HEK293 (cell line): Measurements from ENCODE around the gene KIFAP3.

Source experiments
- CTCF ChIA-PET: fragments of 350-600 bp; formaldehyde crosslinking; extraction: SDS; loops from one replicate; lab custom pipeline; 2021; ENCODE audit warnings: antibody characterized with exemption; lab: Yijun Ruan, JAX
- POLR2A ChIA-PET: fragments of 300-600 bp; formaldehyde crosslinking; extraction: SDS; loops from one replicate; lab custom pipeline; 2020; ENCODE audit warnings: antibody characterized with exemption, inconsistent platforms; lab: Yijun Ruan, JAX
- H3K27ac ChIP-seq: fragments of 200-500 bp; sonication (Bioruptor generic); 2 replicates; pipeline ENCODE4 v1.5.1; 2014; ENCODE audit warnings: low read depth, low read length, control low read depth, inconsistent platforms; ENCODE audit errors: extremely low read depth
- H3K36me3 ChIP-seq, 2 experiments: fragments of 200-500 bp in 1 of 2; sonication (Bioruptor generic) in 1 of 2; 1 replicate in 1 of 2; 2 replicates in 1 of 2; pipeline ENCODE4 v1.5.1; 2014 to 2017; ENCODE audit warnings: inconsistent platforms in 2 of 2, low read length in 2 of 2; ENCODE audit not compliant: control insufficient read depth in 2 of 2, insufficient read depth in 1 of 2
- H3K4me1 ChIP-seq: fragments of 200-500 bp; sonication (Bioruptor generic); 2 replicates; pipeline ENCODE4 v1.5.1; 2014; ENCODE audit warnings: mild to moderate bottlenecking, low read length, inconsistent platforms; ENCODE audit not compliant: control insufficient read depth, insufficient read depth
- H3K4me3 ChIP-seq: 2 replicates; pipeline ENCODE4 v1.5.1; 2011; ENCODE audit warnings: low read depth, mild to moderate bottlenecking, control low read depth, low read length, moderate library complexity
- H3K9me3 ChIP-seq: fragments of 200-500 bp; sonication (Bioruptor generic); 2 replicates; pipeline ENCODE4 v1.5.1; 2014; ENCODE audit warnings: low read depth, low read length, inconsistent platforms; ENCODE audit not compliant: control insufficient read depth, insufficient read depth
- MEIS1 ChIP-seq: sonication (generic); formaldehyde crosslinking; IDR thresholded peaks from 2 replicates; pipeline ENCODE4 v1.8.1; 2022; ENCODE audit warnings: missing genetic modification reagents, mild to moderate bottlenecking, borderline replicate concordance
- REPIN1 ChIP-seq: fragments of 450-650 bp; formaldehyde crosslinking; IDR thresholded peaks from 2 replicates; pipeline ENCODE4 v1.5.1; 2017; ENCODE audit warnings: missing biosample characterization, missing genetic modification characterization, low read depth
- ZBTB21 ChIP-seq: fragments of 450-650 bp; formaldehyde crosslinking; IDR thresholded peaks from 2 replicates; pipeline ENCODE4 v1.5.1; 2017; ENCODE audit warnings: missing biosample characterization, missing genetic modification characterization
- ZFP41 ChIP-seq: fragments of 450-650 bp; formaldehyde crosslinking; IDR thresholded peaks from 2 replicates; pipeline ENCODE4 v1.5.1; 2016; ENCODE audit warnings: missing biosample characterization, missing genetic modification characterization, borderline replicate concordance
- ZNF112 ChIP-seq: fragments of 450-650 bp; formaldehyde crosslinking; IDR thresholded peaks from 2 replicates; pipeline ENCODE4 v1.5.0; 2017; ENCODE audit warnings: missing biosample characterization, missing genetic modification characterization
- ZNF202 ChIP-seq: fragments of 450-650 bp; formaldehyde crosslinking; IDR thresholded peaks from 2 replicates; pipeline ENCODE4 v1.5.1; 2016; ENCODE audit warnings: missing biosample characterization, missing genetic modification characterization, borderline replicate concordance
- ZNF274 ChIP-seq, 2 experiments: fragments of 200-500 bp in 1 of 2; fragments of 450-650 bp in 1 of 2; sonication (Bioruptor generic) in 1 of 2; formaldehyde crosslinking in 1 of 2; IDR thresholded peaks; 2 replicates each; pipeline versions ENCODE4 v1.5.1 to v1.6.1; 2014 to 2016; ENCODE audit warnings: borderline replicate concordance in 1 of 2, inconsistent platforms in 1 of 2, low read length in 1 of 2, missing biosample characterization in 1 of 2, missing genetic modification characterization in 1 of 2
- ZNF514 ChIP-seq: fragments of 450-650 bp; formaldehyde crosslinking; IDR thresholded peaks from 2 replicates; pipeline ENCODE4 v1.5.1; 2016; ENCODE audit warnings: missing biosample characterization, missing genetic modification characterization
- ZNF529 ChIP-seq: fragments of 450-650 bp; formaldehyde crosslinking; IDR thresholded peaks from 2 replicates; pipeline ENCODE4 v1.5.1; 2017; ENCODE audit warnings: missing genetic modification characterization, missing biosample characterization; ENCODE audit not compliant: insufficient replicate concordance
- ZNF747 ChIP-seq: fragments of 450-650 bp; formaldehyde crosslinking; IDR thresholded peaks from 2 replicates; pipeline ENCODE4 v1.5.1; 2016; ENCODE audit warnings: missing biosample characterization, missing genetic modification characterization
- ZNF785 ChIP-seq: fragments of 450-650 bp; formaldehyde crosslinking; IDR thresholded peaks from 2 replicates; pipeline ENCODE4 v1.5.1; 2016; ENCODE audit warnings: missing biosample characterization, missing genetic modification characterization
- TF ChIP-seq, protein P1 (sequence below): fragments of 450-650 bp; formaldehyde crosslinking; IDR thresholded peaks from 2 replicates; pipeline ENCODE4 v1.5.1; 2016; ENCODE audit warnings: missing biosample characterization, missing genetic modification characterization, low read depth
- TF ChIP-seq, protein P2 (sequence below): sonication (generic); formaldehyde crosslinking; IDR thresholded peaks from 2 replicates; pipeline ENCODE4 v1.8.1; 2022; ENCODE audit warnings: mild to moderate bottlenecking, moderate library complexity, missing genetic modification reagents
- TF ChIP-seq, protein P3 (sequence below): fragments of 450-650 bp; formaldehyde crosslinking; IDR thresholded peaks from 2 replicates; pipeline ENCODE4 v1.5.1; 2016; ENCODE audit warnings: missing biosample characterization, missing genetic modification characterization, borderline replicate concordance
- TF ChIP-seq, protein P4 (sequence below): fragments of 450-650 bp; IDR thresholded peaks from 2 replicates; pipeline ENCODE4 v1.5.1; 2018; ENCODE audit warnings: missing biosample characterization, mild to moderate bottlenecking, missing genetic modification characterization
- TF ChIP-seq, protein P5 (sequence below): fragments of 450-650 bp; formaldehyde crosslinking; IDR thresholded peaks from 2 replicates; pipeline ENCODE4 v1.5.1; 2016; ENCODE audit warnings: missing biosample characterization, missing genetic modification characterization
- TF ChIP-seq, protein P6 (sequence below): fragments of 450-650 bp; formaldehyde crosslinking; IDR thresholded peaks from 2 replicates; pipeline ENCODE4 v1.5.1; 2017; ENCODE audit warnings: missing biosample characterization, mild to moderate bottlenecking, missing genetic modification characterization, moderate library complexity

KIFAP3 gene

DNA sequence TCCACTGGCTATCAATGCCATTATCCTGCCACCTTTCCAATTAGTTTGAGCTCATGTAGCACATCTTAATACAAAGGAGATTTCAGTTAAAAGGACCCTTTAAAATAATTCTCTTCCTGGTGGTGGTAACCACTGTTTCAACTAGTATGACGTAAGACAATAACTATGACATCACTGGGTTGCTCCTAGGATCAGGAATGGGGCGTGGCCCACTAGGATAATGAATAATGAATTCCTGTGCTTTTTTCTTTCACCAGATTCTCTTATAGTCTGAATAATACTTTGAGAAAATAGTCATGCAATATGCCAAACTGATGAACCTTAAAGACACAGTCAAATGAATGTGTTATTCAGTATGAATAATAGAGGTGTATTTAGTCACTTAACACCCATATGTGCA is 10.6 kb upstream of the KIFAP3 start:
- CTCF ChIA-PET: interaction anchor here (1.0 kb wide), 1 partner anchor 9 kb away, joined by 3 read pairs; no protein-coding TSS in a partner anchor
- TF ChIP-seq, protein P1, sequence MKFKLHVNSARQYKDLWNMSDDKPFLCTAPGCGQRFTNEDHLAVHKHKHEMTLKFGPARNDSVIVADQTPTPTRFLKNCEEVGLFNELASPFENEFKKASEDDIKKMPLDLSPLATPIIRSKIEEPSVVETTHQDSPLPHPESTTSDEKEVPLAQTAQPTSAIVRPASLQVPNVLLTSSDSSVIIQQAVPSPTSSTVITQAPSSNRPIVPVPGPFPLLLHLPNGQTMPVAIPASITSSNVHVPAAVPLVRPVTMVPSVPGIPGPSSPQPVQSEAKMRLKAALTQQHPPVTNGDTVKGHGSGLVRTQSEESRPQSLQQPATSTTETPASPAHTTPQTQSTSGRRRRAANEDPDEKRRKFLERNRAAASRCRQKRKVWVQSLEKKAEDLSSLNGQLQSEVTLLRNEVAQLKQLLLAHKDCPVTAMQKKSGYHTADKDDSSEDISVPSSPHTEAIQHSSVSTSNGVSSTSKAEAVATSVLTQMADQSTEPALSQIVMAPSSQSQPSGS (tag by site-specific recombination): peak; percentile 59; the same call in 1 of the 2 replicates
- TF ChIP-seq, protein P2, sequence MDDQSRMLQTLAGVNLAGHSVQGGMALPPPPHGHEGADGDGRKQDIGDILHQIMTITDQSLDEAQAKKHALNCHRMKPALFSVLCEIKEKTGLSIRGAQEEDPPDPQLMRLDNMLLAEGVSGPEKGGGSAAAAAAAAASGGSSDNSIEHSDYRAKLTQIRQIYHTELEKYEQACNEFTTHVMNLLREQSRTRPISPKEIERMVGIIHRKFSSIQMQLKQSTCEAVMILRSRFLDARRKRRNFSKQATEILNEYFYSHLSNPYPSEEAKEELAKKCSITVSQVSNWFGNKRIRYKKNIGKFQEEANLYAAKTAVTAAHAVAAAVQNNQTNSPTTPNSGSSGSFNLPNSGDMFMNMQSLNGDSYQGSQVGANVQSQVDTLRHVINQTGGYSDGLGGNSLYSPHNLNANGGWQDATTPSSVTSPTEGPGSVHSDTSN (CRISPR knock-in tag): no peak
- TF ChIP-seq ZFP41 (tag by site-specific recombination): no peak
- TF ChIP-seq REPIN1 (tag by site-specific recombination): no peak
- no peak for TF ChIP-seq ZNF514 (tag by site-specific recombination)
- TF ChIP-seq, protein P3, sequence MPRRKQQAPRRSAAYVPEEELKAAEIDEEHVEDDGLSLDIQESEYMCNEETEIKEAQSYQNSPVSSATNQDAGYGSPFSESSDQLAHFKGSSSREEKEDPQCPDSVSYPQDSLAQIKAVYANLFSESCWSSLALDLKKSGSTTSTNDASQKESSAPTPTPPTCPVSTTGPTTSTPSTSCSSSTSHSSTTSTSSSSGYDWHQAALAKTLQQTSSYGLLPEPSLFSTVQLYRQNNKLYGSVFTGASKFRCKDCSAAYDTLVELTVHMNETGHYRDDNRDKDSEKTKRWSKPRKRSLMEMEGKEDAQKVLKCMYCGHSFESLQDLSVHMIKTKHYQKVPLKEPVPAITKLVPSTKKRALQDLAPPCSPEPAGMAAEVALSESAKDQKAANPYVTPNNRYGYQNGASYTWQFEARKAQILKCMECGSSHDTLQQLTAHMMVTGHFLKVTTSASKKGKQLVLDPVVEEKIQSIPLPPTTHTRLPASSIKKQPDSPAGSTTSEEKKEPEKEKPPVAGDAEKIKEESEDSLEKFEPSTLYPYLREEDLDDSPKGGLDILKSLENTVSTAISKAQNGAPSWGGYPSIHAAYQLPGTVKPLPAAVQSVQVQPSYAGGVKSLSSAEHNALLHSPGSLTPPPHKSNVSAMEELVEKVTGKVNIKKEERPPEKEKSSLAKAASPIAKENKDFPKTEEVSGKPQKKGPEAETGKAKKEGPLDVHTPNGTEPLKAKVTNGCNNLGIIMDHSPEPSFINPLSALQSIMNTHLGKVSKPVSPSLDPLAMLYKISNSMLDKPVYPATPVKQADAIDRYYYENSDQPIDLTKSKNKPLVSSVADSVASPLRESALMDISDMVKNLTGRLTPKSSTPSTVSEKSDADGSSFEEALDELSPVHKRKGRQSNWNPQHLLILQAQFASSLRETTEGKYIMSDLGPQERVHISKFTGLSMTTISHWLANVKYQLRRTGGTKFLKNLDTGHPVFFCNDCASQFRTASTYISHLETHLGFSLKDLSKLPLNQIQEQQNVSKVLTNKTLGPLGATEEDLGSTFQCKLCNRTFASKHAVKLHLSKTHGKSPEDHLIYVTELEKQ (tag by site-specific recombination): no peak
- TF ChIP-seq ZBTB21: 0 out of 2 replicates have a peak, but pooled peaks have one; percentile 24
- TF ChIP-seq, protein P4, sequence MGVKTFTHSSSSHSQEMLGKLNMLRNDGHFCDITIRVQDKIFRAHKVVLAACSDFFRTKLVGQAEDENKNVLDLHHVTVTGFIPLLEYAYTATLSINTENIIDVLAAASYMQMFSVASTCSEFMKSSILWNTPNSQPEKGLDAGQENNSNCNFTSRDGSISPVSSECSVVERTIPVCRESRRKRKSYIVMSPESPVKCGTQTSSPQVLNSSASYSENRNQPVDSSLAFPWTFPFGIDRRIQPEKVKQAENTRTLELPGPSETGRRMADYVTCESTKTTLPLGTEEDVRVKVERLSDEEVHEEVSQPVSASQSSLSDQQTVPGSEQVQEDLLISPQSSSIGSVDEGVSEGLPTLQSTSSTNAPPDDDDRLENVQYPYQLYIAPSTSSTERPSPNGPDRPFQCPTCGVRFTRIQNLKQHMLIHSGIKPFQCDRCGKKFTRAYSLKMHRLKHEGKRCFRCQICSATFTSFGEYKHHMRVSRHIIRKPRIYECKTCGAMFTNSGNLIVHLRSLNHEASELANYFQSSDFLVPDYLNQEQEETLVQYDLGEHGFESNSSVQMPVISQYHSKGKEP (tag by site-specific recombination): no peak
- Histone ChIP-seq H3K4me3 (no peak overlapping the region), H3K4me1 (no peaks in the 10 kb centered on the region), H3K27ac (no peak overlapping the region), H3K9me3 (no peaks in the 10 kb centered on the region), H3K36me3 (no peaks in the 10 kb centered on the region)
- POLR2A ChIA-PET: no interaction called here

DNA sequence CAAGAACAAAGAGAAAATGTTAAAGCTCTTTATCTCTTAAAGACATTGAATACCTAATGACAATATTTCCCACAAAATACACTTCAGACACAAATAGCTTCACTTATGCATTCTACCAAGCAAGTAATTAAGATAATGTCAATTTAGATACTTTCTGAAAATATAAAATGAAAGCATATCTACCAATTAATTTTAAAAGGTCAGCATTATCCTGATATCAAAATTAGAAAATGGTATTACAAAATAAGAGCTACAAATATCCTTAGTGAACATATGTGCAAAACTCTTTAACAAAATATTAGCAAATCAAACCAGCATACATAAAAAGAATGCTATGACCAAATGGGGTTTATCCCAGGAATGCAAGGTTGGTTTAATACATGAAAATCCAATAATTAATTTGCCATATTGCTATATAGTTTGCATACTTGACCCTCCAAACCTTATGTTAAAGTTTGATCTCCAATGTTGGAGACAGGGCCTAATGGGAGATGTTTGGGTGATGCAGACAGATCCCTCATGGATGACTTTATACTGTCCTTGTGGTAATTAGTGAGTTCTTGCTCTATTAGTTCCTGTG is 4.2 kb upstream of the KIFAP3 start:
- POLR2A ChIA-PET: no interaction called here
- CTCF ChIA-PET: no interaction called here
- H3K4me3 ChIP-seq: no peak overlapping the region
- H3K27ac ChIP-seq: no peak overlapping the region
- 0 out of 2 replicates have a peak, but pooled peaks cover 3% of the 10 kb centered on the region for H3K4me1 ChIP-seq
- H3K36me3 ChIP-seq: no peaks in the 10 kb centered on the region
- TF ChIP-seq ZNF747 (no peak), ZNF785 (tag by site-specific recombination) (no peak), MEIS1 (CRISPR knock-in tag) (no peak), ZNF274 (IDR thresholded peaks at IDR 0.05; ENCODE audit: low read length) (no peak), ZNF274 (tag by site-specific recombination; IDR thresholded peaks at IDR 0.05; ENCODE audit: borderline replicate concordance) (no peak)
- H3K9me3 ChIP-seq: no peaks in the 10 kb centered on the region

DNA sequence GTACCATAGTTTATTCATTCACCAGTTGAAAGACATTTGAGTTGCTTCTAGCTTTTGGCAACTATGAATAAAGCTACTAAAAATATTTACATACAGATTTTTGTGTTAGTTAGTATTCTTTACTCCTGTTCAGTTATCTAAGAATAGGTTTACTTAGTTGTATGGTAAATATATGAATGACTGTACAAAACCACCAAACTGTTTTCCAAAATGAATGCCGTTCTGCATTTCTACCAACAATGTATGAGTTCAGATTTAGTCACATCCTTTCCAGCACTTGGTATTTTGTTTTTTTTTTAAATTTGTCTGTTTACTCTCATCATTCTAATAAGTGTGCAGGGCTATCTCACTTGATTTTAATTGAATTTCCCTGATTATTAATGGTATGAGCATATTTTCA is 3.4 kb upstream of the KIFAP3 start:
- Histone ChIP-seq H3K36me3 (no peaks in the 10 kb centered on the region), H3K4me3 (no peak overlapping the region), H3K27ac (no peak overlapping the region), H3K9me3 (no peaks in the 10 kb centered on the region), H3K4me1 (0 out of 2 replicates have a peak, but pooled peaks cover 3% of the 10 kb centered on the region)
- TF ChIP-seq ZNF202 (tag by site-specific recombination) (no peak), ZNF529 (tag by site-specific recombination) (no peak), ZNF112 (tag by site-specific recombination) (no peak)
- TF ChIP-seq, protein P5, sequence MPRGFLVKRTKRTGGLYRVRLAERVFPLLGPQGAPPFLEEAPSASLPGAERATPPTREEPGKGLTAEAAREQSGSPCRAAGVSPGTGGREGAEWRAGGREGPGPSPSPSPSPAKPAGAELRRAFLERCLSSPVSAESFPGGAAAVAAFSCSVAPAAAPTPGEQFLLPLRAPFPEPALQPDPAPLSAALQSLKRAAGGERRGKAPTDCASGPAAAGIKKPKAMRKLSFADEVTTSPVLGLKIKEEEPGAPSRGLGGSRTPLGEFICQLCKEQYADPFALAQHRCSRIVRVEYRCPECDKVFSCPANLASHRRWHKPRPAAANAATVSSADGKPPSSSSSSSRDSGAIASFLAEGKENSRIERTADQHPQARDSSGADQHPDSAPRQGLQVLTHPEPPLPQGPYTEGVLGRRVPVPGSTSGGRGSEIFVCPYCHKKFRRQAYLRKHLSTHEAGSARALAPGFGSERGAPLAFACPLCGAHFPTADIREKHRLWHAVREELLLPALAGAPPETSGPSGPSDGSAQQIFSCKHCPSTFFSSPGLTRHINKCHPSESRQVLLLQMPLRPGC (tag by site-specific recombination): no peak
- TF ChIP-seq, protein P6, sequence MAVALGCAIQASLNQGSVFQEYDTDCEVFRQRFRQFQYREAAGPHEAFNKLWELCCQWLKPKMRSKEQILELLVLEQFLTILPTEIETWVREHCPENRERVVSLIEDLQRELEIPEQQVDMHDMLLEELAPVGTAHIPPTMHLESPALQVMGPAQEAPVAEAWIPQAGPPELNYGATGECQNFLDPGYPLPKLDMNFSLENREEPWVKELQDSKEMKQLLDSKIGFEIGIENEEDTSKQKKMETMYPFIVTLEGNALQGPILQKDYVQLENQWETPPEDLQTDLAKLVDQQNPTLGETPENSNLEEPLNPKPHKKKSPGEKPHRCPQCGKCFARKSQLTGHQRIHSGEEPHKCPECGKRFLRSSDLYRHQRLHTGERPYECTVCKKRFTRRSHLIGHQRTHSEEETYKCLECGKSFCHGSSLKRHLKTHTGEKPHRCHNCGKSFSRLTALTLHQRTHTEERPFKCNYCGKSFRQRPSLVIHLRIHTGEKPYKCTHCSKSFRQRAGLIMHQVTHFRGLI (tag by site-specific recombination): no peak
- CTCF ChIA-PET: no interaction called here
- POLR2A ChIA-PET: no interaction called here
